Naive thymus-derived CD8-positive, alpha-beta T cell (primary cell): Measurements from ENCODE around the gene SCAPER. TPM values are rescaled to one million over a fixed set of nuclear protein-coding genes. Genes with fewer than 3 reads are reported as not detected.

Experiments used
- ATAC-seq, 2 donors: fragments of 150-1000 bp; cut with Tn5 transposase in 1 of 2; sonication (Bioruptor Pico), chemical (Tn5 transposase) in 1 of 2; 1 replicate in 1 of 2; 2 replicates in 1 of 2; pipeline ENCODE4 v1.10.0; 2021; ENCODE audit warnings: mild to moderate bottlenecking in 2 of 2, moderate library complexity in 2 of 2
- POLR2A ChIA-PET: fragments of 350-600 bp; sonication (Branson Sonifier 250); formaldehyde crosslinking; loops from one replicate; lab custom pipeline; 2021; ENCODE audit warnings: antibody characterized with exemption; lab: Charles Lee
- DNase-seq, 10 donors: peaks; one replicate each; pipeline versions ENCODE4 v3.0.0 to v3.0.0-alpha.2; 2020 to 2022
- H3K27ac Mint-ChIP-seq, 10 donors: one replicate each; pipeline ENCODE4 v1.8.0; 2020 to 2022; ENCODE audit warnings: mild to moderate bottlenecking in 10 of 10, mixed read lengths in 10 of 10, moderate library complexity in 4 of 10, inconsistent platforms in 1 of 10
- H3K27me3 Mint-ChIP-seq, 5 donors: one replicate each; pipeline ENCODE4 v1.8.0; 2021 to 2022; ENCODE audit warnings: mixed read lengths in 5 of 5
- H3K36me3 Mint-ChIP-seq, 3 donors: one replicate each; pipeline ENCODE4 v1.8.0; 2020 to 2022; ENCODE audit warnings: mixed read lengths in 3 of 3, mild to moderate bottlenecking in 2 of 3, inconsistent platforms in 1 of 3
- H3K4me1 Mint-ChIP-seq, 4 donors: one replicate each; pipeline ENCODE4 v1.8.0; 2021 to 2022; ENCODE audit warnings: mixed read lengths in 4 of 4
- H3K4me3 Mint-ChIP-seq, 10 donors: one replicate each; pipeline ENCODE4 v1.8.0; 2020 to 2022; ENCODE audit warnings: mild to moderate bottlenecking in 10 of 10, mixed read lengths in 10 of 10, moderate library complexity in 6 of 10, inconsistent platforms in 1 of 10
- H3K9me3 Mint-ChIP-seq, 9 donors: one replicate each; pipeline ENCODE4 v1.8.0; 2020 to 2022; ENCODE audit warnings: mixed read lengths in 9 of 9, mild to moderate bottlenecking in 3 of 9, inconsistent platforms in 1 of 9, moderate library complexity in 1 of 9
- polyA plus RNA-seq, 3 donors: library from polyadenylated mRNA; unstranded; fragments of 300-500 nt; fragmentation: Illumina TruSeq; gene quantifications; one replicate each; pipeline ENCODE4 v1.2.3, GENCODE V29; 2021
- total RNA-seq, 8 experiments: library from RNA in 2 of 8; stranded (reverse) in 2 of 8; gene quantifications; one replicate each; pipeline ENCODE4 v1.2.3 and lab custom pipeline; 2021 to 2026

The SCAPER gene
- total and polyA plus RNA-seq, 5 experiments from 2014 or later = 12.3 to 58.5 (median 17.7) TPM

GRCh38 chr15:76334438-76335306 lies 570.5 kb downstream of the SCAPER start:
- POLR2A ChIA-PET = interaction anchor here (0.7 kb wide), 2 partner anchors 12 to 750 kb away, joined by 3 to 5 read pairs; no protein-coding TSS in a partner anchor
- Mint-ChIP-seq H3K9me3 (peaks cover 0 to 3% (median 0%) of the 10 kb centered on the region in 9 donors), H3K4me3 (peak overlapping the region in 9 of 10 donors; percentile 26 to 87 (median 75)), H3K4me1 (peaks cover 24 to 42% (median 37%) of the 10 kb centered on the region in 4 donors), H3K36me3 (peaks cover 0 to 7% (median 0%) of the 10 kb centered on the region in 3 donors), H3K27ac (peak overlapping the region in 3 of 10 donors; percentile 4 to 56 (median 11)), H3K27me3 (peaks cover 45 to 88% (median 61%) of the 10 kb centered on the region in 5 donors)
- ATAC-seq = no peak
- DNase-seq = no peak

GRCh38 chr15:76333720-76334437 lies 571.3 kb downstream of the SCAPER start:
- Mint-ChIP-seq H3K4me1 (peaks cover 23 to 34% (median 32%) of the 10 kb centered on the region in 4 donors), H3K4me3 (no peak overlapping the region), H3K9me3 (peaks cover 0 to 3% (median 0%) of the 10 kb centered on the region in 9 donors), H3K27me3 (peaks cover 44 to 88% (median 61%) of the 10 kb centered on the region in 5 donors), H3K36me3 (peaks cover 0 to 7% (median 0%) of the 10 kb centered on the region in 3 donors), H3K27ac (peak overlapping the region in 3 of 10 donors; percentile 0 to 11 (median 4))
- DNase-seq (no peak), ATAC-seq (no peak)
- POLR2A ChIA-PET = no interaction called here

DNA sequence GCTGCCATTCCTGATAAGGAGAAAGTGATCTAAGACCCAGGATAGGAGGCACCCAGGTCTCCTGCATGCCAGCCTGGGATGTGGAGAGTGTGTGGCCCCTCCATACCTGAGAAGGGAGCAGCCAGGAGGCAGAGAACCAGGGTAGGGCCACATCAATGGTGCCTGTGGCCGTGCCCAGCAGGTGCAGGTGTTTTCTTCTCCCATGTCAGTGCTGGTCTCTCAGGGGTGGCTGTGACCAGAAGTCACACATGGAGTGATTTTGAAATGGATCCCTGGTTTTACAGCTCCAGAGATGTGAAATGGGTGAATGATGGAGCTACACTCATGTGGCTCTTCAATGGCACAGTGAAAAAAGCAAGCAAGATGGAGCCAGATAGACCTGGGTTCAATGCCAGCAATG lies 571.8 kb downstream of the SCAPER start:
- H3K4me3 Mint-ChIP-seq = no peak overlapping the region
- no peak for ATAC-seq
- POLR2A ChIA-PET = no interaction called here
- H3K9me3 Mint-ChIP-seq = peaks cover 0 to 3% (median 0%) of the 10 kb centered on the region in 9 donors
- H3K27ac Mint-ChIP-seq = no peak overlapping the region
- peaks cover 18 to 28% (median 27%) of the 10 kb centered on the region in 4 donors for H3K4me1 Mint-ChIP-seq
- DNase-seq = no peak
- peaks cover 39 to 88% (median 55%) of the 10 kb centered on the region in 5 donors for H3K27me3 Mint-ChIP-seq
- peaks cover 0 to 5% (median 0%) of the 10 kb centered on the region in 3 donors for H3K36me3 Mint-ChIP-seq

GRCh38 chr15:76332796-76333195 lies 572.3 kb downstream of the SCAPER start:
- peaks cover 42 to 90% (median 59%) of the 10 kb centered on the region in 5 donors for H3K27me3 Mint-ChIP-seq
- ATAC-seq (no peak), DNase-seq (no peak)
- peaks cover 0 to 5% (median 0%) of the 10 kb centered on the region in 3 donors for H3K36me3 Mint-ChIP-seq
- no peak overlapping the region for H3K27ac Mint-ChIP-seq
- POLR2A ChIA-PET = no interaction called here
- peaks cover 18 to 27% (median 26%) of the 10 kb centered on the region in 4 donors for H3K4me1 Mint-ChIP-seq
- H3K9me3 Mint-ChIP-seq = peaks cover 0 to 3% (median 0%) of the 10 kb centered on the region in 9 donors
- H3K4me3 Mint-ChIP-seq = no peak overlapping the region

DNA sequence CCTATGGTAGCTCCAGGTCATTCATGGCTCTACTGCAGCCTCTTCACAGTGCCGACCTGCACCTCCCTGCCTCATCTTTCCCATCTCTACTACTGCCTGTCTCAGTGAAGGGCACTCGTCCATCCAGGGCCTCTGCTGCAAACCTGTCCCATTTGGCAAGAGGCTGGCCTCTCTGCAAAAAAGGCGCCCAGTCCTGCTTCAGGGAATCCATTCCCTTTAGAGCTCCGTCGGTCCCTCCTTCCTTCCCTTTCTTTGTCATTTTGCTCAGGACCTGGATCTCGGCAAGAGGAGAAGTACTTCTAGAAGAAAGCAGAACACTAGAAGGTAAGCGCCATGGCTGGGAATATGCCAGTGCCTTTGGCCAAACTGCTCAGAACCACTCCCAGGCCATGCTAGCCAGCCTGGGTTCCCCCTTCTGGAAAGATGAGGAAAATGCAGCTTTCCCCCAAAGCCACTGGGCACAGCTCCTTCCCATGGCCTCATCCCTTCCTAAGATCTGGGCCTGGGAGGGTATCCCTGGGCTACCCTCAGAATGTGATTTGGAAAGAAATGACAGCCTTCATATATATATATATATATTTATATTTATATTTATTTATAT lies 575.0 kb downstream of the SCAPER start:
- Mint-ChIP-seq H3K4me3 (no peak overlapping the region), H3K27me3 (peaks cover 28 to 67% (median 54%) of the 10 kb centered on the region in 5 donors), H3K4me1 (peaks cover 0 to 2% (median 2%) of the 10 kb centered on the region in 4 donors), H3K36me3 (no peaks in the 10 kb centered on the region), H3K27ac (peak overlapping the region in 1 of 10 donors; percentile 50), H3K9me3 (peaks cover 0 to 1% (median 0%) of the 10 kb centered on the region in 9 donors)
- no peak for ATAC-seq
- POLR2A ChIA-PET = no interaction called here
- no peak for DNase-seq

GRCh38 chr15:76328958-76329357 lies 576.2 kb downstream of the SCAPER start:
- Mint-ChIP-seq H3K27ac (no peak overlapping the region), H3K36me3 (no peaks in the 10 kb centered on the region), H3K27me3 (peaks cover 27 to 56% (median 51%) of the 10 kb centered on the region in 5 donors), H3K4me3 (no peak overlapping the region), H3K9me3 (no peaks in the 10 kb centered on the region), H3K4me1 (no peaks in the 10 kb centered on the region)
- no peak for ATAC-seq
- no peak for DNase-seq
- POLR2A ChIA-PET = no interaction called here

- Mint-ChIP-seq H3K27me3 (peaks cover 27 to 56% (median 50%) of the 10 kb centered on the region in 5 donors), H3K4me3 (no peak overlapping the region), H3K9me3 (no peaks in the 10 kb centered on the region), H3K36me3 (no peaks in the 10 kb centered on the region), H3K27ac (no peak overlapping the region), H3K4me1 (no peaks in the 10 kb centered on the region)
- DNase-seq (no peak), ATAC-seq (no peak)
- POLR2A ChIA-PET = no interaction called here
Observed at GRCh38 chr15:76328106-76328696, 576.9 kb downstream of the SCAPER start.

- peaks cover 23 to 55% (median 47%) of the 10 kb centered on the region in 5 donors for H3K27me3 Mint-ChIP-seq
- no peaks in the 10 kb centered on the region for H3K4me1 Mint-ChIP-seq
- no peak overlapping the region for H3K4me3 Mint-ChIP-seq
- H3K27ac Mint-ChIP-seq = no peak overlapping the region
- POLR2A ChIA-PET = no interaction called here
- no peaks in the 10 kb centered on the region for H3K9me3 Mint-ChIP-seq
- H3K36me3 Mint-ChIP-seq = no peaks in the 10 kb centered on the region
- ATAC-seq (no peak), DNase-seq (no peak)
Observed at GRCh38 chr15:76327191-76328105, 577.7 kb downstream of the SCAPER start.

GRCh38 chr15:76325704-76326103 lies 579.4 kb downstream of the SCAPER start:
- H3K27me3 Mint-ChIP-seq = peaks cover 23 to 57% (median 38%) of the 10 kb centered on the region in 5 donors
- H3K4me3 Mint-ChIP-seq = no peak overlapping the region
- no peaks in the 10 kb centered on the region for H3K36me3 Mint-ChIP-seq
- DNase-seq = no peak
- ATAC-seq = no peak
- no peaks in the 10 kb centered on the region for H3K4me1 Mint-ChIP-seq
- POLR2A ChIA-PET = no interaction called here
- H3K9me3 Mint-ChIP-seq = no peaks in the 10 kb centered on the region
- H3K27ac Mint-ChIP-seq = no peak overlapping the region

DNA sequence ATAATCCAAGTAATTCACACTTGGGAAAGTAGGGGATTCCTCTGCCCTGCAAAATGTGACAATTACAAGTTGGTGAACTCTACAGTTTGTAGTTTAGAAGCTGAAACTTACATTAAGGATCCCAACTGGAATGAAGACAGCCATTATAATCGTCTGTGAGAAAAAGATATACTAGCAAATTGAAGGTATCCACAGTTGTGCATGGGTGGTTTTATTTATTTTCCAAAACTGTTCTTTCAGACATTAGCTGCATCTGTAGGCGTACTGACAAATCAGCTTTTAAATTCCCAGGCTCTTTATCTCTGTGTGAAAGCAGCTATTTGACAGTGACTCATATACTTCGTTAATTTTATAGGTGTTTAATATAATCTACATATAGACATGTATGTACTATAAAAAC lies 581.1 kb downstream of the SCAPER start:
- DNase-seq (no peak), ATAC-seq (no peak)
- POLR2A ChIA-PET = no interaction called here
- Mint-ChIP-seq H3K27ac (no peak overlapping the region), H3K4me1 (no peaks in the 10 kb centered on the region), H3K9me3 (no peaks in the 10 kb centered on the region), H3K4me3 (no peak overlapping the region), H3K27me3 (peaks cover 14 to 57% (median 34%) of the 10 kb centered on the region in 5 donors), H3K36me3 (no peaks in the 10 kb centered on the region)

DNA sequence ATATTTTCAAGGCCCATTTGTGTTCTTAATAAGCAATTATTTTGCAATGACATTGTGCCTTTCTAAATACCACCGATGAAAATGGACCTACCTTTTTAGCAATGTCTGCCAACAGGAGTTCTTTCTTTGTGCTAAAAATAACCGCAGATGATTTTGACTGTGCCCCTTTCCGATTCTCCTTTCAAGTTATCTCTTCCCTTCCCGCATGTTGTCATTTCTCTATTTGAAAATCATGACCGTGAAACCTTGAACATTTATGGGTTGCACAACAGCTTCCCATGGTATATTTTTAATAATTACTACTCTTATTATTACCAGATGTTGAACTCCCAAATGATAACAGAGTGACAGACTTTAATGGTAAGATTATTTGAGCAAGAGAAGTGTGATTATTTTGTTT lies 583.5 kb downstream of the SCAPER start:
- Mint-ChIP-seq H3K9me3 (no peaks in the 10 kb centered on the region), H3K4me1 (no peaks in the 10 kb centered on the region), H3K4me3 (no peak overlapping the region), H3K27me3 (peaks cover 10 to 44% (median 29%) of the 10 kb centered on the region in 5 donors), H3K36me3 (no peaks in the 10 kb centered on the region), H3K27ac (no peak overlapping the region)
- POLR2A ChIA-PET = no interaction called here
- DNase-seq = no peak
- ATAC-seq = no peak
